ENCODE measurements around the gene TSPAN14. TPM values are rescaled to one million over a fixed set of nuclear protein-coding genes. Genes with fewer than 3 reads are reported as not detected.

Gene TSPAN14
- polyA plus RNA-seq, 3 donors = 123 to 160 (median 146) TPM

DNA sequence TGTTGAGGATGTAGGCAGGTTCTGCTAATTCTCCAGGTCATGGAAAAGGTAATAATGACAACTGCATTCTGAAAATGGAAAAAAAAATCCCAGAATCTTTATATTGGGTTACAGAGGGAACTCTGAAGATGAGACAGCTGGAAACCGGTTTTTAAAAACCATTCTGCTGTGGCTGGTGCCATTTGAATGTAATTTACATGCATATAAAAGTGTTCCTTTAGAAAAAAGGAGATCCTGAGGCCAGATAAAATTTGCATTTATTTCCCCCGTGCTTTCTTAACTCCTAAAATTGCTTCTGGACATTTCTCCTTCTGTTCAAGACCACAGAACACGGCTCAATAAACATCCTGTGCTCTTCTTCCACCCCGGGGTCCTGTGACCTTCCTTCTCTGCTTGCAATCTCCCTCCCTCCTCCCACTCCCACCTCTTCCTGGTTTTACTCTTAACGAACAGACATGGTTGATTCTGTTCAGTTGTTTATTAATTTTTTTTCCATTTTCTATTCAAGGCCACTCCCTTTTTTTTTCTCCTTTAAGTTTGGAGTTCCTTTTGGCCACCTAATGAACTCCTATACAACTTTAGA is 125.2 kb downstream of the TSPAN14 start:
- H3K27me3 ChIP-seq (ENCODE audit: control insufficient read depth in 2 of 2, insufficient read depth in 2 of 2, low read length in 2 of 2) = no peaks in the 10 kb centered on the region
- H3K9me3 ChIP-seq (replicated peaks in 1 of 2; ENCODE audit: control insufficient read depth in 1 of 2, insufficient read depth in 1 of 2, low read length in 2 of 2) = peaks cover 0 to 8% of the 10 kb centered on the region in 2 donors
- intact Hi-C loops (cut with micrococcal nuclease) = no loop called here
- no peaks in the 10 kb centered on the region for H4K20me1 ChIP-seq (ENCODE audit: insufficient read depth, low read length)
- no peaks in the 10 kb centered on the region for H3K36me3 ChIP-seq (replicated peaks in 1 of 2; ENCODE audit: control insufficient read depth in 1 of 2, insufficient read depth in 2 of 2, low read length in 2 of 2)
- Mint-ChIP-seq H3K4me3 (peak overlapping the region; percentile 6 to 61), H3K9me3 (peaks cover 4 to 12% (median 6%) of the 10 kb centered on the region in 7 donors), H3K36me3 (no peaks in the 10 kb centered on the region), H3K27me3 (ENCODE audit: low read depth in 3 of 3) (peaks cover 0 to 7% (median 5%) of the 10 kb centered on the region in 3 donors), H3K4me1 (peaks cover 40% of the 10 kb centered on the region), H3K27ac (peak overlapping the region in 2 of 7 donors; percentile 51 to 69)
- H3K79me2 ChIP-seq (ENCODE audit: insufficient read depth, low read length) = no peaks in the 10 kb centered on the region
- TF ChIP-seq, protein P1, sequence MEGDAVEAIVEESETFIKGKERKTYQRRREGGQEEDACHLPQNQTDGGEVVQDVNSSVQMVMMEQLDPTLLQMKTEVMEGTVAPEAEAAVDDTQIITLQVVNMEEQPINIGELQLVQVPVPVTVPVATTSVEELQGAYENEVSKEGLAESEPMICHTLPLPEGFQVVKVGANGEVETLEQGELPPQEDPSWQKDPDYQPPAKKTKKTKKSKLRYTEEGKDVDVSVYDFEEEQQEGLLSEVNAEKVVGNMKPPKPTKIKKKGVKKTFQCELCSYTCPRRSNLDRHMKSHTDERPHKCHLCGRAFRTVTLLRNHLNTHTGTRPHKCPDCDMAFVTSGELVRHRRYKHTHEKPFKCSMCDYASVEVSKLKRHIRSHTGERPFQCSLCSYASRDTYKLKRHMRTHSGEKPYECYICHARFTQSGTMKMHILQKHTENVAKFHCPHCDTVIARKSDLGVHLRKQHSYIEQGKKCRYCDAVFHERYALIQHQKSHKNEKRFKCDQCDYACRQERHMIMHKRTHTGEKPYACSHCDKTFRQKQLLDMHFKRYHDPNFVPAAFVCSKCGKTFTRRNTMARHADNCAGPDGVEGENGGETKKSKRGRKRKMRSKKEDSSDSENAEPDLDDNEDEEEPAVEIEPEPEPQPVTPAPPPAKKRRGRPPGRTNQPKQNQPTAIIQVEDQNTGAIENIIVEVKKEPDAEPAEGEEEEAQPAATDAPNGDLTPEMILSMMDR (IDR thresholded peaks at IDR 0.05) = no peak
- no peak overlapping the region for H3K4me3 ChIP-seq (replicated peaks in 1 of 3; ENCODE audit: low read depth in 2 of 3, low read length in 3 of 3)
- H3K9ac ChIP-seq (ENCODE audit: insufficient read depth, low read length, poor library complexity, severe bottlenecking) = no peak overlapping the region
- H2AFZ ChIP-seq (ENCODE audit: insufficient read depth, low read depth, low read length, poor library complexity, severe bottlenecking) = no peak overlapping the region
- no peak overlapping the region for H3K27ac ChIP-seq (ENCODE audit: low read depth in 1 of 2, low read length in 2 of 2)
- peaks cover 31 to 37% of the 10 kb centered on the region in 2 donors for H3K4me1 ChIP-seq (ENCODE audit: control insufficient read depth in 1 of 2, insufficient read depth in 2 of 2, low read length in 2 of 2)
- H3K4me2 ChIP-seq (replicated peaks; ENCODE audit: extremely low read depth, low read length, poor library complexity, severe bottlenecking) = no peak overlapping the region
- DNase-seq = no peak
- WGBS (ENCODE audit: insufficient coverage) = 0% methylated on average over 1 of the region's 5 CpGs

- intact Hi-C loops (cut with micrococcal nuclease) = no loop called here
- Histone ChIP-seq H4K20me1 (ENCODE audit: insufficient read depth, low read length) (no peaks in the 10 kb centered on the region), H3K36me3 (replicated peaks in 1 of 2; ENCODE audit: control insufficient read depth in 1 of 2, insufficient read depth in 2 of 2, low read length in 2 of 2) (no peaks in the 10 kb centered on the region), H3K27ac (ENCODE audit: low read depth in 1 of 2, low read length in 2 of 2) (peak overlapping the region in 1 of 2 donors; percentile 36), H3K79me2 (ENCODE audit: insufficient read depth, low read length) (no peaks in the 10 kb centered on the region), H3K27me3 (ENCODE audit: control insufficient read depth in 2 of 2, insufficient read depth in 2 of 2, low read length in 2 of 2) (no peaks in the 10 kb centered on the region), H3K4me2 (replicated peaks; ENCODE audit: extremely low read depth, low read length, poor library complexity, severe bottlenecking) (no peak overlapping the region), H3K4me3 (replicated peaks in 1 of 3; ENCODE audit: low read depth in 2 of 3, low read length in 3 of 3) (no peak overlapping the region), H3K9me3 (replicated peaks in 1 of 2; ENCODE audit: control insufficient read depth in 1 of 2, insufficient read depth in 1 of 2, low read length in 2 of 2) (peaks cover 0 to 8% of the 10 kb centered on the region in 2 donors), H3K9ac (ENCODE audit: insufficient read depth, low read length, poor library complexity, severe bottlenecking) (no peak overlapping the region), H2AFZ (ENCODE audit: insufficient read depth, low read depth, low read length, poor library complexity, severe bottlenecking) (no peak overlapping the region), H3K4me1 (ENCODE audit: control insufficient read depth in 1 of 2, insufficient read depth in 2 of 2, low read length in 2 of 2) (peaks cover 31 to 37% of the 10 kb centered on the region in 2 donors)
- WGBS (ENCODE audit: insufficient coverage) = 60% methylated on average over 1 of the region's 5 CpGs
- TF ChIP-seq, protein P1 (IDR thresholded peaks at IDR 0.05) = no peak
- H3K4me3 Mint-ChIP-seq = no peak overlapping the region
- H3K36me3 Mint-ChIP-seq = no peaks in the 10 kb centered on the region
- DNase-seq = no peak
- H3K4me1 Mint-ChIP-seq = peaks cover 40% of the 10 kb centered on the region
- H3K27me3 Mint-ChIP-seq (ENCODE audit: low read depth in 3 of 3) = peaks cover 0 to 7% (median 5%) of the 10 kb centered on the region in 3 donors
- peak overlapping the region in 6 of 7 donors; percentile 34 to 77 (median 70) for H3K27ac Mint-ChIP-seq
- H3K9me3 Mint-ChIP-seq = peaks cover 4 to 12% (median 6%) of the 10 kb centered on the region in 7 donors
Observed at GRCh38 chr10:80579849-80580637, 125.9 kb downstream of the TSPAN14 start.

All from CD14-positive monocyte (primary cell).